Lower leg skin (tissue), 4 donors: ENCODE results near the gene EP300. TPM values are rescaled to one million over a fixed set of nuclear protein-coding genes. Genes with fewer than 3 reads are reported as not detected.
"Not testable (repeated sequence)": the region's sequence is repeated elsewhere in the genome, so short reads cannot be mapped to it uniquely, and the experiment has no call there.

ENCODE experiments used
- DNase-seq, 2 donors: peaks; one replicate each; pipeline ENCODE4 v3.0.0-alpha.2; 2019; ENCODE audit warnings: low spot score in 2 of 2
- H3K4me3 ChIP-seq: fragments of 200-600 bp; sonication (generic); 2 replicates; pipeline ENCODE4 v1.5.1; 2017; ENCODE audit warnings: mild to moderate bottlenecking, low read depth; ENCODE audit not compliant: poor library complexity, severe bottlenecking
- CTCF ChIP-seq, 3 donors: fragments of 450-650 bp; IDR thresholded peaks; one replicate each; pipeline ENCODE4 v1.5.1; 2016; ENCODE audit warnings: antibody characterized with exemption in 3 of 3, mild to moderate bottlenecking in 3 of 3, moderate library complexity in 2 of 3
- POLR2A ChIP-seq, 2 donors: fragments of 450-650 bp; IDR thresholded peaks; one replicate each; pipeline ENCODE4 v1.6.1; 2016 to 2017; ENCODE audit warnings: antibody characterized with exemption in 2 of 2, mild to moderate bottlenecking in 1 of 2, moderate library complexity in 1 of 2
- WGBS, 2 donors: methylation state at CpG; one replicate each; pipeline ENCODE4 v1.1.5; 2018; 5-methylcytosine and 5-hydroxymethylcytosine counted together
- intact Hi-C: fragments of 100-400 bp; cut with DNase I; formaldehyde crosslinking; loops from one replicate; pipeline ENCODE4 v1.15.0; 2023; ENCODE audit warnings: low total_unique reads
- total RNA-seq, 4 donors: library from RNA; depleted of rRNA; stranded (reverse); fragments of >200 nt; gene quantifications; one replicate each; pipeline ENCODE4 v1.1.0, GENCODE V29; 2016

The EP300 gene
- total RNA-seq, 4 donors from 2014 or later, result 72.4 to 86.9 (median 74.9) TPM

GRCh38 chr22:41094041-41094593 lies 1.7 kb downstream of the EP300 start:
- no peak overlapping the region for H3K4me3 ChIP-seq
- 3 to 6% methylated on average over 5 of the region's 5 CpGs for WGBS, 2 donors
- TF ChIP-seq POLR2A (IDR thresholded peaks at IDR 0.05) (no peak), CTCF (IDR thresholded peaks at IDR 0.05) (no peak)
- intact Hi-C loops, result loop anchor here (5.0 kb wide), 1 partner anchor 142 kb away; the partner anchor contains the start of gene RBX1
- DNase-seq, result no peak

- intact Hi-C loops, result no loop called here
- no peak for DNase-seq
- TF ChIP-seq CTCF (IDR thresholded peaks at IDR 0.05) (no peak), POLR2A (IDR thresholded peaks at IDR 0.05) (no peak)
- 47 to 57% methylated on average over 3 of the region's 3 CpGs for WGBS, 2 donors
- H3K4me3 ChIP-seq, result no peak overlapping the region
Observed at GRCh38 chr22:41096391-41096790, 4.0 kb downstream of the EP300 start.

- WGBS, 2 donors, result 73 to 83% methylated on average over 4 of the region's 4 CpGs
- DNase-seq, result no peak
- H3K4me3 ChIP-seq, result no peak overlapping the region
- intact Hi-C loops, result no loop called here
- TF ChIP-seq CTCF (IDR thresholded peaks at IDR 0.05) (no peak), POLR2A (IDR thresholded peaks at IDR 0.05) (no peak)
Observed at GRCh38 chr22:41096841-41097240, 4.4 kb downstream of the EP300 start.

- TF ChIP-seq POLR2A (IDR thresholded peaks at IDR 0.05) (no peak), CTCF (IDR thresholded peaks at IDR 0.05) (no peak)
- DNase-seq, result no peak
- intact Hi-C loops, result no loop called here
- 86 to 90% methylated on average over 16 of the region's 16 CpGs for WGBS, 2 donors
- H3K4me3 ChIP-seq, result no peak overlapping the region
Observed at GRCh38 chr22:41099036-41099435, 6.6 kb downstream of the EP300 start.

- TF ChIP-seq CTCF (IDR thresholded peaks at IDR 0.05) (no peak), POLR2A (IDR thresholded peaks at IDR 0.05) (no peak)
- WGBS, 2 donors, result 72 to 78% methylated on average over 8 of the region's 8 CpGs
- H3K4me3 ChIP-seq, result no peak overlapping the region
- no peak for DNase-seq
- intact Hi-C loops, result no loop called here
Observed at GRCh38 chr22:41106122-41106968, 14.0 kb downstream of the EP300 start.

- H3K4me3 ChIP-seq, intact Hi-C loops, DNase-seq: not testable (repeated sequence)
- 88% methylated on average over 9 of the region's 9 CpGs for WGBS, 2 donors
Observed at GRCh38 chr22:41106969-41107325, 14.6 kb downstream of the EP300 start.
